ENCODE data around the gene SP6. TPM values are rescaled to one million over a fixed set of nuclear protein-coding genes. Genes with fewer than 3 reads are reported as not detected.

The SP6 gene
- total and polyA plus RNA-seq, 5 donors from 2014 or later: 0.17 TPM; not detected in 4

DNA sequence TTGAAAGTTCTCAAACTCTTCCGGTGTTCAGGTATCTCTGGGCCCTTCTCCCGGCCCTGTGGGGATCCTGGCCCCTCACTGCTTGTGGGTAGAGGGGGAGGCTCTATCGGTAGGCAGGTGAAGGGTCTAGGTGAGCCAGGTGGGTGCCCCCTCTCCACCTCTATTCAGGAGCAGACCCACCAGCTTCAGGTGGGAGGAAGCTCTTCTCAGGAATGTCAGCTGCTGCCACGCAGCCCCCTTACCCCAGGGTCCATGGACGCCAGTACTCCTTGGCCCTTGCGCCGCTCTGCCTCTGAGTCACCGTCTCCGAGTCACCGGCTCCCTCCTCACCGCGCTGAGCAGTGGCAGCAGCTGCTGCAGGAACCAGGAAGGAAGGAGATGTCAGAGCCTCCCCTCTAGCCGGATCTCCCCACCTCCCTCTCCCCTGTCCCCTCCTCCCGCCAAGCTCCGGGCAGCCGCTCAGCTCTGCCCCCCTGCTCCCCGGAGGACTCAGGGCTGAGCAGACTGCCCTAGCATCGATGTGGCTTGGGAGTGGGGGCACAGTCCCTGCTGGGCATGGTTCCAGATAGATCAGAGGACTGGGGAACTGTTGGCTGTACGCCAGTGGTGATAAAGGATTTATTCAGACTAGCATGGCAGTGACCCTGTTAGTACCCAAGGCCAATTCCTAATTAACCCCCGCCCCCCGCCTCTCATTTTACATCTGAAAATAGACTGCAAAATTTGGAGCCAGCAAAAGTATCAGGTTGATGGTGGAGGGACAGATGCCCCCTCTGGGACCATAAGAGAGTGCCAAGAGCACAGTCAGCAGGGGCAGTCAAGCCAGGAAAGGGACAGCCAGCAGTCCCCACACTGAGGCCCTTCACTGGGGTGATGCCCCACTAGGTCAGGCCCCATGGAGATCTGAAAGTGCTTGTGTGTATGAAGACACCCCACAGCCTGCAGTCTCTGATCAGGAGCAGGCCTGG lies 29.3 kb downstream of the SP6 start, which contains the start of gene OSBPL7:
TSS of gene OSBPL7 (minus strand) at position 371 of the 968 bp plus-strand sequence. CDS start 1,516 bp downstream, outside the sequence.
- Histone ChIP-seq H3K4me3 (ENCODE audit: low read depth, low read length) (peak within 1 kb of the TSS; percentile 78), H3K27me3 (ENCODE audit: control insufficient read depth, insufficient read depth, low read length) (no peaks in the 10 kb centered on the region), H3K9me3 (ENCODE audit: control insufficient read depth in 2 of 2, low read length in 2 of 2) (no peaks in the 10 kb centered on the region), H3K4me1 (ENCODE audit: control insufficient read depth, insufficient read depth, low read length, poor library complexity, severe bottlenecking) (peaks cover 27% of the 10 kb centered on the region), H3K27ac (ENCODE audit: insufficient read depth, low read length, poor library complexity, severe bottlenecking) (peak within 1 kb of the TSS; percentile 72), H3K36me3 (ENCODE audit: control insufficient read depth, insufficient read depth, low read length) (peaks cover 55% of the 10 kb centered on the region)
- peaks cover 0 to 30% (median 17%) of the 10 kb centered on the region in 4 donors for H3K4me1 Mint-ChIP-seq
- peak within 1 kb of the TSS; percentile 57 to 98 (median 94) for H3K27ac Mint-ChIP-seq
- H3K4me3 Mint-ChIP-seq: peak within 1 kb of the TSS; percentile 95 to 98 (median 98)
- H3K27me3 Mint-ChIP-seq: no peaks in the 10 kb centered on the region
- ATAC-seq (ENCODE audit: low read depth in 2 of 2) (peak; percentile 97 to 98), DNase-seq (peak; percentile 57 to 90 (median 71))
- no peaks in the 10 kb centered on the region for H3K9me3 Mint-ChIP-seq
- H3K36me3 Mint-ChIP-seq: peaks cover 30% of the 10 kb centered on the region

DNA sequence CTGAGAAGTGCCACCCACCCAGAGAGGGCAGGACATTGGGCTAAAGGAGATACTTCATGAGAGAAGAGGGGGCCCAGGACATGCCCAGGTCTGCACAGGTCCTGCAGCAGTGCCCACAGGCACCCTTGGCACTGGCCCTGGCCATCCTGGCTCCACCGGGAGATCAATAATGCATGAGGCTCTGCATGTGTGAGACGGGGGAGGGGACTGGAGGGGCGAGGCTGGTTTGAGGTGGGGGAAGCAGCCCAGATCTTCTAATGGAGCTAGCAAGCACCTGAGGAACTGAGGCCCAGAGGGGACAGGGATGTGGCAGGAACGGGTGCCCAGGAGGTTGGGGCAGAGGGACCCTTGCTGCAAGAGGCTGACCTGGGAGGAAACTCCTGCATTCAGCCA lies 29.9 kb downstream of the SP6 start:
- peaks cover 0 to 27% (median 16%) of the 10 kb centered on the region in 4 donors for H3K4me1 Mint-ChIP-seq
- peak overlapping the region in 2 of 3 donors; percentile 94 to 98 for H3K27ac Mint-ChIP-seq
- no peaks in the 10 kb centered on the region for H3K27me3 Mint-ChIP-seq
- H3K4me3 ChIP-seq (ENCODE audit: low read depth, low read length): peak overlapping the region; percentile 78
- peaks cover 27% of the 10 kb centered on the region for H3K4me1 ChIP-seq (ENCODE audit: control insufficient read depth, insufficient read depth, low read length, poor library complexity, severe bottlenecking)
- H3K27me3 ChIP-seq (ENCODE audit: control insufficient read depth, insufficient read depth, low read length): no peaks in the 10 kb centered on the region
- no peaks in the 10 kb centered on the region for H3K9me3 ChIP-seq (ENCODE audit: control insufficient read depth in 2 of 2, low read length in 2 of 2)
- no peak for ATAC-seq (ENCODE audit: low read depth in 2 of 2)
- peaks cover 55% of the 10 kb centered on the region for H3K36me3 ChIP-seq (ENCODE audit: control insufficient read depth, insufficient read depth, low read length)
- H3K9me3 Mint-ChIP-seq: no peaks in the 10 kb centered on the region
- peaks cover 23% of the 10 kb centered on the region for H3K36me3 Mint-ChIP-seq
- H3K4me3 Mint-ChIP-seq: peak overlapping the region; percentile 95 to 98 (median 98)
- DNase-seq: no peak
- peak overlapping the region; percentile 72 for H3K27ac ChIP-seq (ENCODE audit: insufficient read depth, low read length, poor library complexity, severe bottlenecking)

DNA sequence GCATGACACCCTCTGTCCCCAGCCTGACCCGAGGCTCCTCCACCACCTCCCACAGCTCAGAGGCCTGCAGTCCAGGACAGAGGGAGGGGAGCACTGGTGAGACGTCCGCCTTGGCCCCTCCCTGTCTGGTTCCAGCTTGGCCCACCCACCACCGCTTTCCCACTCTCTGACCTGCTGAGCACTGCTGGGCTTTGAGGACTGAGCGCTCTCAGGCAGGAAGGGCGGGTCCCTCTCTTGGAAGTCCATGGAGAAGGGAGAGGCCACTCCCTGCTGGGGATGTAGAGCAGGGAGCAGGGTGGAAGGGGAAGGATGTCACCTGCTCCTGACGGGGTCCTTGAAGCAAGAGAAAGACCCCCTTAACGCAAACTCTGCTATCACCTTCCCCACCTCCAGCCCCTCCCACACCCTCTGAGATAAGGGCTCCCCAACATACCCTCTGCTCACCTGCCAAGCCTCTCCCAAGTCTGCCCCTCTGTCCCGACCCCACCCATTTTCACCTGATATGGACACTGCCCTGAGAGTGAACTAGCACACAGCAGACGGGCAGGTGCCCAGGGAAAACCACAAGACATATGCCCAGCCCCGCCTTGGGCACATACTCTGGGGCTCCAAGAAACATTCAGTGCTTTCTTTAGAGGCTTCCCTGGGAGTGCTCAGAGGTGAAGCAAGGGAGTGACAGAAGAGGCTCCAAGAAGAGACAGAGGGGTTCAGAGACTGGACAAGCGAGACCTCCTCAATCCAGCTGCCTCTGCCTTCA lies 30.8 kb downstream of the SP6 start:
- H3K4me1 Mint-ChIP-seq: peaks cover 0 to 27% (median 16%) of the 10 kb centered on the region in 4 donors
- peaks cover 18% of the 10 kb centered on the region for H3K36me3 Mint-ChIP-seq
- H3K9me3 ChIP-seq (ENCODE audit: control insufficient read depth in 2 of 2, low read length in 2 of 2): no peaks in the 10 kb centered on the region
- no peak for DNase-seq
- H3K36me3 ChIP-seq (ENCODE audit: control insufficient read depth, insufficient read depth, low read length): peaks cover 55% of the 10 kb centered on the region
- ATAC-seq (ENCODE audit: low read depth in 2 of 2): no peak
- peak overlapping the region; percentile 38 to 98 (median 94) for H3K27ac Mint-ChIP-seq
- no peaks in the 10 kb centered on the region for H3K27me3 Mint-ChIP-seq
- no peaks in the 10 kb centered on the region for H3K9me3 Mint-ChIP-seq
- H3K4me1 ChIP-seq (ENCODE audit: control insufficient read depth, insufficient read depth, low read length, poor library complexity, severe bottlenecking): peaks cover 27% of the 10 kb centered on the region
- H3K4me3 ChIP-seq (ENCODE audit: low read depth, low read length): peak overlapping the region; percentile 78
- peak overlapping the region; percentile 95 to 98 (median 98) for H3K4me3 Mint-ChIP-seq
- H3K27me3 ChIP-seq (ENCODE audit: control insufficient read depth, insufficient read depth, low read length): no peaks in the 10 kb centered on the region
- no peak overlapping the region for H3K27ac ChIP-seq (ENCODE audit: insufficient read depth, low read length, poor library complexity, severe bottlenecking)

DNA sequence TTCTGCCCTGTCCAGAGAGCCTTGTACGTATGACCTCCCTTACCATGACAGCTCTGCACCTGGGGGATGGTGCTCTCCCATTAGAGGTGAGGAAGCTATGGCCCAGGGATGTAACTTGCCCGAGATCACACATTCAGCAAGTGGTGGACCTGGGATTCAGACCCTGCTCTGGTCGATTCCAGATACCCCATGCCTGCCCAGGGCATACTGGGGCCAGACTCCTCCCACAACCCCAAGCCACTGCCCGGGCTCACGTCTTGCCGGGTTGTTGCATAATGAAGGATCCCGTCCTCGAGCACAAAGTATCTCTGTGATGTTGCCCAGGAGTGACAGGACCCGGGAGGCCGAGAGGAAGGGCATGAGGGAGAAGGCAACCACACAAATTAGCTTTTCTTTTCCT lies 31.5 kb downstream of the SP6 start:
- ATAC-seq (ENCODE audit: low read depth in 2 of 2) (no peak), DNase-seq (no peak)
- H3K4me1 ChIP-seq (ENCODE audit: control insufficient read depth, insufficient read depth, low read length, poor library complexity, severe bottlenecking): peaks cover 27% of the 10 kb centered on the region
- H3K9me3 ChIP-seq (ENCODE audit: control insufficient read depth in 2 of 2, low read length in 2 of 2): no peaks in the 10 kb centered on the region
- H3K27ac Mint-ChIP-seq: no peak overlapping the region
- peaks cover 19% of the 10 kb centered on the region for H3K36me3 Mint-ChIP-seq
- H3K27me3 ChIP-seq (ENCODE audit: control insufficient read depth, insufficient read depth, low read length): no peaks in the 10 kb centered on the region
- peak overlapping the region in 3 of 4 donors; percentile 21 to 54 (median 44) for H3K4me3 Mint-ChIP-seq
- H3K36me3 ChIP-seq (ENCODE audit: control insufficient read depth, insufficient read depth, low read length): peaks cover 56% of the 10 kb centered on the region
- no peak overlapping the region for H3K4me3 ChIP-seq (ENCODE audit: low read depth, low read length)
- no peaks in the 10 kb centered on the region for H3K27me3 Mint-ChIP-seq
- no peak overlapping the region for H3K27ac ChIP-seq (ENCODE audit: insufficient read depth, low read length, poor library complexity, severe bottlenecking)
- peaks cover 0 to 27% (median 16%) of the 10 kb centered on the region in 4 donors for H3K4me1 Mint-ChIP-seq
- H3K9me3 Mint-ChIP-seq: no peaks in the 10 kb centered on the region

DNA sequence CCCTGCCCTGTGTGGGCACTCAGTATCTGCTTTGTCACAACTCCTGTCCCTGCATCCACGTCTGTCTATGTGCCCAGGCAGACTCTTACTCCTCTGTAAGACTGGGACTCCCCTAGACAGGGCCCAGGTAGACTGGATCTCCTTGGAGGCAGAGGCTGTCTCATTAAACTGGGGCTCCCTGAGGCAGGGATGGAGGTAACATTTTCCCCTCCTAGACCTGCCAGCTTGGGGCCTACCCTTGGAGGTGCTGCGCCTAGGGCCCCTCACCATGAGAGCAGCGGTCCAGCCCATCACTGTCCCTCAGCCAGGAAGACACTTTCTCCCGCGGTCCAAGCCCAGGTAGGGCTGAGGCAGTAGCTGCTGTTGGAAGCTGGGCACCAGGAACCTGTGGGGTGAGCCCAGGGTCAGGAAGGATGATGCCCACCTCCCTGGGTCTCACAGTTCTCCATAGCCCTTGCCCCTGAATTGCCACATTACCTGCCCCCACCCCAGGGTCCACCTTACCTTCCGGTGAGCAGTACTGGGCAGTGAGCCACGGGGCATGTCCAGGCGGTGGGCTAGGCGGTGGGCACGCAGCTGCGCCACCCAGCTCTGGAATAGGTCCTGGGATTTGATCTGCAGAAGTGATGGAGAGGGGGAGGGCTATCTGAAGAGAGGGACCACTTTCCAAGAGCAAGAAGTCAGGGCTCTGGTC lies 32.8 kb downstream of the SP6 start:
- Mint-ChIP-seq H3K4me1 (peaks cover 0 to 27% (median 16%) of the 10 kb centered on the region in 4 donors), H3K27ac (peak overlapping the region in 1 of 3 donors; percentile 29), H3K36me3 (peaks cover 11% of the 10 kb centered on the region), H3K9me3 (no peaks in the 10 kb centered on the region), H3K27me3 (no peaks in the 10 kb centered on the region), H3K4me3 (peak overlapping the region in 1 of 4 donors; percentile 47)
- Histone ChIP-seq H3K27ac (ENCODE audit: insufficient read depth, low read length, poor library complexity, severe bottlenecking) (no peak overlapping the region), H3K4me1 (ENCODE audit: control insufficient read depth, insufficient read depth, low read length, poor library complexity, severe bottlenecking) (peaks cover 27% of the 10 kb centered on the region), H3K9me3 (ENCODE audit: control insufficient read depth in 2 of 2, low read length in 2 of 2) (no peaks in the 10 kb centered on the region), H3K27me3 (ENCODE audit: control insufficient read depth, insufficient read depth, low read length) (no peaks in the 10 kb centered on the region), H3K36me3 (ENCODE audit: control insufficient read depth, insufficient read depth, low read length) (peaks cover 47% of the 10 kb centered on the region), H3K4me3 (ENCODE audit: low read depth, low read length) (no peak overlapping the region)
- DNase-seq (no peak), ATAC-seq (ENCODE audit: low read depth in 2 of 2) (no peak)

DNA sequence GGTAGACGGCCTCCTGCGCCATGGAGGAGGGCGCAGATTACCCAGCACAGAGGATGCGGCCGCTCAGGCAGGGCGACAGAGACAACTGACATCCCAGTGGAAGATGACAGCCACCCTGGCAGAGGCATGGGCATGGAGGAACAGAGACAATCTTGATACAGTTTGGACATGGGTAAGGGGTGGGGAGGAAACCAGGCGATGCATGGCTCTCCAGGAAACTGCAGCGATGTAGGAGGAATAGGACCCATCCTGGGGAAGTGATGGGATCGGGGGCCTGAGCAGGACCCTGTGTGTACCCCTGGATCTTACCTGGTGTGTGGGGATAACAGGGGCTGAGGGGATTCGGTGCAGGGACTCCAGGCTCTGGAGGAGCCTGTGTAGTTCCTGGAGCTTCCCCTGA lies 34.0 kb downstream of the SP6 start:
- H3K27me3 Mint-ChIP-seq: no peaks in the 10 kb centered on the region
- H3K9me3 Mint-ChIP-seq: no peaks in the 10 kb centered on the region
- no peak overlapping the region for H3K4me3 Mint-ChIP-seq
- H3K27ac Mint-ChIP-seq: peak overlapping the region in 2 of 3 donors; percentile 32 to 35
- H3K27ac ChIP-seq (ENCODE audit: insufficient read depth, low read length, poor library complexity, severe bottlenecking): no peak overlapping the region
- DNase-seq (no peak), ATAC-seq (ENCODE audit: low read depth in 2 of 2) (no peak)
- H3K4me1 Mint-ChIP-seq: peaks cover 0 to 23% (median 12%) of the 10 kb centered on the region in 4 donors
- H3K4me3 ChIP-seq (ENCODE audit: low read depth, low read length): no peak overlapping the region
- peaks cover 59% of the 10 kb centered on the region for H3K36me3 ChIP-seq (ENCODE audit: control insufficient read depth, insufficient read depth, low read length)
- H3K4me1 ChIP-seq (ENCODE audit: control insufficient read depth, insufficient read depth, low read length, poor library complexity, severe bottlenecking): peaks cover 20% of the 10 kb centered on the region
- no peaks in the 10 kb centered on the region for H3K9me3 ChIP-seq (ENCODE audit: control insufficient read depth in 2 of 2, low read length in 2 of 2)
- H3K27me3 ChIP-seq (ENCODE audit: control insufficient read depth, insufficient read depth, low read length): no peaks in the 10 kb centered on the region
- peaks cover 20% of the 10 kb centered on the region for H3K36me3 Mint-ChIP-seq

DNA sequence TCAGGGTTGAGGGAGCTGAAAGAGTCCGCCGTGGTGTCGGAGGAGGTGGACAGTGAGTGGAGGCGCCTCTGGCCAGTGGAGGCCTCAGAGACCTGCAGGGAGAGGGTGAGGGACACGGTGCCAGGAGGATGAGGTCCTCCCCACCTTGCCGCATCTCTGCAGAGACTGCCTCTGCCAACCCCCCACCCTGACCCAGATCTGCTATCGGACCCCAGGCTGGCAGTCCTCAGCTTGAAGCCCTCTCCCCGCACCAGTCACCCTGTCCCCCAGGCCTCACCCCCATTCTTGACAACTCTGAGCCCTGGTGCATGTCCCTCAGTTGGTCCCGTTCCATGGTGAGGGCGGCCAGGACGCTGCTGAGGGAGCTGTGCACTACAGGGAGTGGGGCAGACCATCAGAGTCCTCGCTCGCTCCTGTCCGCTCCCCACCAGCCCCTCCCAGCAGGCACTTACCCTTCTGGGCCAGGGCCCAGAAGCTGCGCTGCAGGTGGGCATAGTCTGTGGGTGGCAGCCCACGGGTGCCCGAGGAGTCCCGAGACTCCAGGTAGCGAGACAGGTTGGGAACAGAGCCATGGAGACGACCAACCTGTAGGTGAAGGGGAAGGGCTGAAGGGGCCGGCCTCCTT lies 34.7 kb downstream of the SP6 start:
- Mint-ChIP-seq H3K9me3 (no peaks in the 10 kb centered on the region), H3K36me3 (peaks cover 27% of the 10 kb centered on the region), H3K4me1 (peaks cover 0 to 16% (median 6%) of the 10 kb centered on the region in 4 donors), H3K4me3 (peak overlapping the region in 1 of 4 donors; percentile 63), H3K27me3 (no peaks in the 10 kb centered on the region), H3K27ac (no peak overlapping the region)
- no peaks in the 10 kb centered on the region for H3K9me3 ChIP-seq (ENCODE audit: control insufficient read depth in 2 of 2, low read length in 2 of 2)
- H3K27me3 ChIP-seq (ENCODE audit: control insufficient read depth, insufficient read depth, low read length): no peaks in the 10 kb centered on the region
- H3K4me1 ChIP-seq (ENCODE audit: control insufficient read depth, insufficient read depth, low read length, poor library complexity, severe bottlenecking): peaks cover 13% of the 10 kb centered on the region
- no peak overlapping the region for H3K27ac ChIP-seq (ENCODE audit: insufficient read depth, low read length, poor library complexity, severe bottlenecking)
- ATAC-seq (ENCODE audit: low read depth in 2 of 2) (no peak), DNase-seq (no peak)
- no peak overlapping the region for H3K4me3 ChIP-seq (ENCODE audit: low read depth, low read length)
- peaks cover 66% of the 10 kb centered on the region for H3K36me3 ChIP-seq (ENCODE audit: control insufficient read depth, insufficient read depth, low read length)

All from CD4-positive, CD25-positive, alpha-beta regulatory T cell (primary cell).